ENCODE data around the gene IL10RA.

Gene IL10RA

GRCh38 chr11:117962826-117963225 lies 23.4 kb upstream of the IL10RA start:
- no peak overlapping the region for H3K4me3 ChIP-seq (ENCODE audit: control insufficient read depth, low read depth, low read length)
- DNase-seq (ENCODE audit: low read depth): no peak
- TF ChIP-seq, protein P1, sequence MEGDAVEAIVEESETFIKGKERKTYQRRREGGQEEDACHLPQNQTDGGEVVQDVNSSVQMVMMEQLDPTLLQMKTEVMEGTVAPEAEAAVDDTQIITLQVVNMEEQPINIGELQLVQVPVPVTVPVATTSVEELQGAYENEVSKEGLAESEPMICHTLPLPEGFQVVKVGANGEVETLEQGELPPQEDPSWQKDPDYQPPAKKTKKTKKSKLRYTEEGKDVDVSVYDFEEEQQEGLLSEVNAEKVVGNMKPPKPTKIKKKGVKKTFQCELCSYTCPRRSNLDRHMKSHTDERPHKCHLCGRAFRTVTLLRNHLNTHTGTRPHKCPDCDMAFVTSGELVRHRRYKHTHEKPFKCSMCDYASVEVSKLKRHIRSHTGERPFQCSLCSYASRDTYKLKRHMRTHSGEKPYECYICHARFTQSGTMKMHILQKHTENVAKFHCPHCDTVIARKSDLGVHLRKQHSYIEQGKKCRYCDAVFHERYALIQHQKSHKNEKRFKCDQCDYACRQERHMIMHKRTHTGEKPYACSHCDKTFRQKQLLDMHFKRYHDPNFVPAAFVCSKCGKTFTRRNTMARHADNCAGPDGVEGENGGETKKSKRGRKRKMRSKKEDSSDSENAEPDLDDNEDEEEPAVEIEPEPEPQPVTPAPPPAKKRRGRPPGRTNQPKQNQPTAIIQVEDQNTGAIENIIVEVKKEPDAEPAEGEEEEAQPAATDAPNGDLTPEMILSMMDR (IDR thresholded peaks at IDR 0.05; ENCODE audit: control insufficient read depth, insufficient read depth, low read depth, low read length, missing control alignments): no peak

DNA sequence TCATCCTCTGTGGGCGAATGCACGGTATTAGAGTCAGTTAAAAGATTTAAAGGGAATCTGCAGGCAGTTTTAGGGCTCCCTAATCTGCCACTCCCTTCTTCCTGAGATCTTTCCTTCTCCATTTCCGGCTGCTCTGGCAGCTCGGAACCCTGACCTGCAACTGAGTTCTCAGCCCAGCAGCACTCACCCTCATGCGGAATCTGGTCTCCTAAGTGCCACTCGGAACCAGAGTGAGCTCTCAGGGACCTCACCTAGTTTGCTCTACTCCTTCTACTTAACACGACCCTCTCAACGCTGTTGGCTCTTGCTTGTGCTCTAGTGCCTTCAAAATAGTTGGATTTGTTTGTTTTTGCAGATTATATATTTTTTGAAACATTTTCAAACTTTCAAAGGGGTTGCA lies 19.3 kb upstream of the IL10RA start:
- TF ChIP-seq, protein P1 (IDR thresholded peaks at IDR 0.05; ENCODE audit: control insufficient read depth, insufficient read depth, low read depth, low read length, missing control alignments): no peak
- DNase-seq (ENCODE audit: low read depth): no peak
- H3K4me3 ChIP-seq (ENCODE audit: control insufficient read depth, low read depth, low read length): no peak overlapping the region

- TF ChIP-seq, protein P1 (IDR thresholded peaks at IDR 0.05; ENCODE audit: control insufficient read depth, insufficient read depth, low read depth, low read length, missing control alignments): no peak
- no peak overlapping the region for H3K4me3 ChIP-seq (ENCODE audit: control insufficient read depth, low read depth, low read length)
- no peak for DNase-seq (ENCODE audit: low read depth)
Observed at GRCh38 chr11:117969160-117969991, 16.8 kb upstream of the IL10RA start.

DNA sequence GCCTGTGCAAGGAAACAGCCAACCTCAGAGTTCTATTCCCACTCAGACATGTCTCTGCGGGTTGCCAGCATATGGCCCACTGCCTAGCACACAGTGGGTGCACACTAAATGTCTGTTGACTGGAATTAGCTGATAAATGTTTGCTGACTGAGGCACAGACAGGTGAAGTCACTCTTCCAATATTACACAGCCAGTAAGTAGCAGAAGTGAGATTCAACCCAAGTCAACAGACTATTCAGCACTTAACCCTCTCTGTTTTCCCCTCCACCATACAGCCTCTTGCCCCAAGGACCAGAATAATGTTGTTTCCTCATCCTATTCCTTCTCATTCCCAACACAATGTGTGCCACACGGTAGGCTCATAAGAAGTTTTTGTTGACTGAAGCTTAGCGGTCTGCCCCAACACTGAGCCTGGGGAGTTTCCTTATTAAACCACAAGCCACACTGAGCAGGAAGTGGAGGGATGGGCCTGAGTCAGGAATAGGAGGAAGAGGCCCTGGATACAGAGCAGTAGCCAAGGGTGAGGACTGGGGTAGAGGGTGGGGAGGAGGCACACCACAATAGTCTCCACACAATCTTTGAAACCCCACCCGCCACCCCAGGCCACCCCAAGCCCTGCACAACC lies 15.7 kb upstream of the IL10RA start:
- no peak for DNase-seq (ENCODE audit: low read depth)

GRCh38 chr11:117972044-117972443 lies 14.2 kb upstream of the IL10RA start:
- H3K4me3 ChIP-seq (ENCODE audit: control insufficient read depth, low read depth, low read length): no peak overlapping the region
- TF ChIP-seq, protein P1 (IDR thresholded peaks at IDR 0.05; ENCODE audit: control insufficient read depth, insufficient read depth, low read depth, low read length, missing control alignments): no peak
- no peak for DNase-seq (ENCODE audit: low read depth)

More for the DNA sequence above, 15.7 kb upstream of the IL10RA start:
- TF ChIP-seq, protein P1 (IDR thresholded peaks at IDR 0.05; ENCODE audit: control insufficient read depth, insufficient read depth, low read depth, low read length, missing control alignments): no peak
- no peak overlapping the region for H3K4me3 ChIP-seq (ENCODE audit: control insufficient read depth, low read depth, low read length)

DNA sequence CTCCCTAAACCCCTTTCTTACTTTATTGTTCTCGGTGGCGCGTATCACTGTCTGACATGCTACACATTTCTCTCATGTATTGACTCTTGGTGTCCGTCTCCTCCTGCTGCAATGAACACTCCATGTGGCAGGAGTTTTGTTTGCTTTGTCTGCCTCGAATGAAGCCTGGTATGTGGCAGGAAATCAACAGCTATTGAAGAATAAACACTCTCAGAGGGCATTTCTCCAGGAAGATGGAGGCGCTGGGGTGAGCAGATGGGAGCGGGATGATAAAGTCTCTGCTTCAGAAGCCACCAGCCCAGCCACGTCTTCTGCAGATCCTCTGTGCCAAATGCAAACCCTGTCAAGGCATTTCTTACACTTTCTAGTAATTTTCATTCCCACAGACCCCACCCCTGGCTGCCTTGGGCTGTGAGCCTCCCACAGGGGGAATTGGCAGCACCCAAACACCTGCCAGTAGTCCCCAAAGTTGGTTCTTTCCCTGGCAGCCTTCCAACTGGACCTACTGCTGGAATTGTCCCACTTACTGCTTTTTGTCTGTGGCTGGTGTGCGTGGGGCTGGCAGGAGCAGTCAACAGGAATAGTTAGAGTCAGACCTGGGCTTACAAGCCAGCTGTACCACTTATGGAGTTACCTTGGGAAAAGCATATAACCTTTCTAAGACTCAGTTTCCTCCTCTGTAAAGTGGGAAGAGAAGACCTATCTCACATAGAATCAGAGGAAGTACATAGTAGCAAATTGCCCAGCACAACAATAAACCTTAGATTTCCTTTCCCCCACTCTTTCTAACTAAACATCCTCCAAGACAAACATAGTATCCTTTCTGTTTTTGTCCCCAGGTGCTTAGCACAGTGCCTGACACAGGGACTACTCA lies 13.3 kb upstream of the IL10RA start:
- TF ChIP-seq, protein P1 (IDR thresholded peaks at IDR 0.05; ENCODE audit: control insufficient read depth, insufficient read depth, low read depth, low read length, missing control alignments): no peak
- no peak overlapping the region for H3K4me3 ChIP-seq (ENCODE audit: control insufficient read depth, low read depth, low read length)
- DNase-seq (ENCODE audit: low read depth): no peak
